Measurements from ENCODE around the gene MT4.
A peak's percentile ranks its signal among the peaks of the same experiment; 100 is the strongest.

MT4 gene

GRCh38 chr16:56588781-56589140, 23.9 kb downstream of the MT4 start:
- Histone ChIP-seq H3K27ac (ENCODE audit: low read depth, low read length) (no peak overlapping the region), H3K27me3 (ENCODE audit: control insufficient read depth, insufficient read depth, low read length) (peaks cover 68% of the 10 kb centered on the region), H3K4me1 (ENCODE audit: control insufficient read depth, insufficient read depth, low read length) (no peaks in the 10 kb centered on the region; the same call in 1 of the 2 replicates), H3K36me3 (ENCODE audit: control insufficient read depth, insufficient read depth, low read length) (no peaks in the 10 kb centered on the region), H3K4me3 (ENCODE audit: low read depth, low read length) (peak overlapping the region; percentile 64), H3K9me3 (ENCODE audit: control insufficient read depth, insufficient read depth, low read length) (no peaks in the 10 kb centered on the region), H3K9ac (ENCODE audit: low read depth, low read length) (no peak overlapping the region)

- Histone ChIP-seq H3K27me3 (ENCODE audit: control insufficient read depth, insufficient read depth, low read length) (peaks cover 67% of the 10 kb centered on the region), H3K9ac (ENCODE audit: low read depth, low read length) (no peak within 1 kb of the TSS), H3K27ac (ENCODE audit: low read depth, low read length) (no peak within 1 kb of the TSS), H3K36me3 (ENCODE audit: control insufficient read depth, insufficient read depth, low read length) (no peaks in the 10 kb centered on the region), H3K4me1 (ENCODE audit: control insufficient read depth, insufficient read depth, low read length) (no peaks in the 10 kb centered on the region; the same call in 1 of the 2 replicates), H3K9me3 (ENCODE audit: control insufficient read depth, insufficient read depth, low read length) (no peaks in the 10 kb centered on the region), H3K4me3 (ENCODE audit: low read depth, low read length) (peak within 1 kb of the TSS; percentile 64)
Observed at GRCh38 chr16:56589141-56590039, 24.5 kb downstream of the MT4 start, which contains the start of gene MT3. Gene MT3, plus strand, starts transcription at chr16:56589528. Its CDS starts 63 bp downstream, at chr16:56589591.

- Histone ChIP-seq H3K4me1 (ENCODE audit: control insufficient read depth, insufficient read depth, low read length) (no peaks in the 10 kb centered on the region; the same call in 1 of the 2 replicates), H3K27me3 (ENCODE audit: control insufficient read depth, insufficient read depth, low read length) (peaks cover 55% of the 10 kb centered on the region), H3K9ac (ENCODE audit: low read depth, low read length) (no peak overlapping the region), H3K9me3 (ENCODE audit: control insufficient read depth, insufficient read depth, low read length) (no peaks in the 10 kb centered on the region), H3K4me3 (ENCODE audit: low read depth, low read length) (no peak overlapping the region), H3K36me3 (ENCODE audit: control insufficient read depth, insufficient read depth, low read length) (no peaks in the 10 kb centered on the region), H3K27ac (ENCODE audit: low read depth, low read length) (no peak overlapping the region)
Observed at GRCh38 chr16:56591377-56592060, 26.6 kb downstream of the MT4 start.

- Histone ChIP-seq H3K4me1 (ENCODE audit: control insufficient read depth, insufficient read depth, low read length) (no peaks in the 10 kb centered on the region; the same call in 1 of the 2 replicates), H3K36me3 (ENCODE audit: control insufficient read depth, insufficient read depth, low read length) (no peaks in the 10 kb centered on the region), H3K9me3 (ENCODE audit: control insufficient read depth, insufficient read depth, low read length) (no peaks in the 10 kb centered on the region), H3K27ac (ENCODE audit: low read depth, low read length) (no peak overlapping the region), H3K27me3 (ENCODE audit: control insufficient read depth, insufficient read depth, low read length) (peaks cover 34% of the 10 kb centered on the region), H3K9ac (ENCODE audit: low read depth, low read length) (no peak overlapping the region), H3K4me3 (ENCODE audit: low read depth, low read length) (no peak overlapping the region)
Observed at GRCh38 chr16:56593573-56594291, 28.9 kb downstream of the MT4 start.

GRCh38 chr16:56594292-56594619, 29.4 kb downstream of the MT4 start:
- H3K36me3 ChIP-seq (ENCODE audit: control insufficient read depth, insufficient read depth, low read length) = no peaks in the 10 kb centered on the region
- H3K9me3 ChIP-seq (ENCODE audit: control insufficient read depth, insufficient read depth, low read length) = no peaks in the 10 kb centered on the region
- peaks cover 28% of the 10 kb centered on the region for H3K27me3 ChIP-seq (ENCODE audit: control insufficient read depth, insufficient read depth, low read length)
- H3K9ac ChIP-seq (ENCODE audit: low read depth, low read length) = no peak overlapping the region
- no peak overlapping the region for H3K4me3 ChIP-seq (ENCODE audit: low read depth, low read length)
- no peaks in the 10 kb centered on the region; the same call in 1 of the 2 replicates for H3K4me1 ChIP-seq (ENCODE audit: control insufficient read depth, insufficient read depth, low read length)
- no peak overlapping the region for H3K27ac ChIP-seq (ENCODE audit: low read depth, low read length)

GRCh38 chr16:56600398-56600999, 35.6 kb downstream of the MT4 start:
- Histone ChIP-seq H3K9ac (ENCODE audit: low read depth, low read length) (no peak overlapping the region), H3K27ac (ENCODE audit: low read depth, low read length) (no peak overlapping the region), H3K4me1 (ENCODE audit: control insufficient read depth, insufficient read depth, low read length) (no peaks in the 10 kb centered on the region), H3K36me3 (ENCODE audit: control insufficient read depth, insufficient read depth, low read length) (no peaks in the 10 kb centered on the region), H3K27me3 (ENCODE audit: control insufficient read depth, insufficient read depth, low read length) (peaks cover 17% of the 10 kb centered on the region), H3K9me3 (ENCODE audit: control insufficient read depth, insufficient read depth, low read length) (no peaks in the 10 kb centered on the region), H3K4me3 (ENCODE audit: low read depth, low read length) (no peak overlapping the region)

- no peak overlapping the region for H3K4me3 ChIP-seq (ENCODE audit: low read depth, low read length)
- H3K27me3 ChIP-seq (ENCODE audit: control insufficient read depth, insufficient read depth, low read length) = peaks cover 25% of the 10 kb centered on the region
- H3K4me1 ChIP-seq (ENCODE audit: control insufficient read depth, insufficient read depth, low read length) = no peaks in the 10 kb centered on the region
- H3K9ac ChIP-seq (ENCODE audit: low read depth, low read length) = no peak overlapping the region
- H3K36me3 ChIP-seq (ENCODE audit: control insufficient read depth, insufficient read depth, low read length) = no peaks in the 10 kb centered on the region
- H3K9me3 ChIP-seq (ENCODE audit: control insufficient read depth, insufficient read depth, low read length) = no peaks in the 10 kb centered on the region
- H3K27ac ChIP-seq (ENCODE audit: low read depth, low read length) = no peak overlapping the region
Observed at GRCh38 chr16:56601325-56601724, 36.5 kb downstream of the MT4 start.

- Histone ChIP-seq H3K4me3 (ENCODE audit: low read depth, low read length) (no peak overlapping the region), H3K4me1 (ENCODE audit: control insufficient read depth, insufficient read depth, low read length) (peaks cover 13% of the 10 kb centered on the region), H3K27ac (ENCODE audit: low read depth, low read length) (no peak overlapping the region), H3K27me3 (ENCODE audit: control insufficient read depth, insufficient read depth, low read length) (peaks cover 48% of the 10 kb centered on the region), H3K9me3 (ENCODE audit: control insufficient read depth, insufficient read depth, low read length) (no peaks in the 10 kb centered on the region), H3K9ac (ENCODE audit: low read depth, low read length) (no peak overlapping the region), H3K36me3 (ENCODE audit: control insufficient read depth, insufficient read depth, low read length) (no peaks in the 10 kb centered on the region)
Observed at GRCh38 chr16:56603589-56603988, 38.7 kb downstream of the MT4 start.

GRCh38 chr16:56604966-56605365, 40.1 kb downstream of the MT4 start:
- Histone ChIP-seq H3K9me3 (ENCODE audit: control insufficient read depth, insufficient read depth, low read length) (no peaks in the 10 kb centered on the region), H3K4me1 (ENCODE audit: control insufficient read depth, insufficient read depth, low read length) (peaks cover 26% of the 10 kb centered on the region), H3K9ac (ENCODE audit: low read depth, low read length) (no peak overlapping the region), H3K27me3 (ENCODE audit: control insufficient read depth, insufficient read depth, low read length) (peaks cover 61% of the 10 kb centered on the region), H3K4me3 (ENCODE audit: low read depth, low read length) (no peak overlapping the region), H3K27ac (ENCODE audit: low read depth, low read length) (no peak overlapping the region), H3K36me3 (ENCODE audit: control insufficient read depth, insufficient read depth, low read length) (no peaks in the 10 kb centered on the region)

- Histone ChIP-seq H3K27ac (ENCODE audit: low read depth, low read length) (no peak overlapping the region), H3K27me3 (ENCODE audit: control insufficient read depth, insufficient read depth, low read length) (peaks cover 67% of the 10 kb centered on the region), H3K9ac (ENCODE audit: low read depth, low read length) (no peak overlapping the region), H3K4me3 (ENCODE audit: low read depth, low read length) (no peak overlapping the region), H3K4me1 (ENCODE audit: control insufficient read depth, insufficient read depth, low read length) (peaks cover 32% of the 10 kb centered on the region), H3K36me3 (ENCODE audit: control insufficient read depth, insufficient read depth, low read length) (no peaks in the 10 kb centered on the region), H3K9me3 (ENCODE audit: control insufficient read depth, insufficient read depth, low read length) (no peaks in the 10 kb centered on the region)
Observed at GRCh38 chr16:56605475-56605874, 40.6 kb downstream of the MT4 start.
